Activated CD4-positive, alpha-beta T cell treated with anti-CD3 and anti-CD28 coated beads, Interleukin-2, amount 50 U/mL, for 24 hours (primary cell): ENCODE data around the gene BBS9.

Experiments
- DNase-seq, 2 donors: peaks; one replicate each; pipeline ENCODE4 v3.0.0-alpha.2; 2020; ENCODE audit warnings: low read depth in 1 of 2, low spot score in 1 of 2

The BBS9 gene

DNA sequence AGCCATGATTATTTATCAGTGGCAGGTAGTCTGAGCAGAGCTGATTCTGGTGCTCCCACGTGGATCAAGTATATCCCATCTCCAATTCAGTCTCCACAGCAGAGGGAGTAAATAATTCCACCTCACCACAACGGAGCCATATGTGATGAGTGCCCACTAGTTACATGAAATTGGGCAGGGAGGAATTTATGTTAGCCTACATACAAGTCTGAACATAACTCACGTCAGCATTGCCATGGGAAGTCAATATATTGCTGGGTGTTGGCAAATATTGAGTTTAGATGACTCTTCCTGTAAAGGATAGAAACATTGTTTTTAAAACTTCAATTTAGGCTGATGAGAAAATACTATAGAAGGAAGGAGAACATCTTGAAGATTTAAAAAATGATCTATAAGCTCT is 507.0 kb downstream of the BBS9 start:
- DNase-seq, result no peak

DNA sequence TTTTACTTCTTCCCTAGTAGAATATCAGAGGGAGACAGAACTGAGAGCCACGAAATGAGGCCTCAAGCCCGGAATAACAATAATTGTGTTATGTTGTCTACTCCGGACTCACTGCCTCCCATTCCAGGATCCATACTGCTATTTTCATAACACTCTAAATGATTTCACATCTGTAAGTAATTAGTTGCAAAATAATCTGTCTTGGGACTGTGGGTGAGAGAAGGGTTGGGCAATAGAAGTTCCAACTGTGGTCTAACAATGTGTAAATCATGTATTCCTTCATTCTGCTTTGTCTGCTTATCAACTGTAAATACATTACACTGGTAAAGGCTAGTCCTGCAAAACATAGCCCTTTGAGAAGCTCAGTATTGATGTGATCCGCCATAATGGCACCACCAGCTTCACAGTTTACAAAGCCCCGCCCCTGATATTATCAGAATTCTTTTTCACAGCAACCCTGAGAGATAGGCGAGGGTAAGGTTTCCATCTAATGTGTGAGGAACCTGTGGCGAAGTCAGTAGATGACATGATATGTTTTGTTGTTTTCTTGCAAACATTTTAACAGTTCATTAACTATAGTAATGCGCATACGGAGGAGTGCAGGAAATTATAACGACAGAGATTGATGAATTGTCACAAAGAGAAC is 510.3 kb downstream of the BBS9 start:
- DNase-seq, result no peak

DNA sequence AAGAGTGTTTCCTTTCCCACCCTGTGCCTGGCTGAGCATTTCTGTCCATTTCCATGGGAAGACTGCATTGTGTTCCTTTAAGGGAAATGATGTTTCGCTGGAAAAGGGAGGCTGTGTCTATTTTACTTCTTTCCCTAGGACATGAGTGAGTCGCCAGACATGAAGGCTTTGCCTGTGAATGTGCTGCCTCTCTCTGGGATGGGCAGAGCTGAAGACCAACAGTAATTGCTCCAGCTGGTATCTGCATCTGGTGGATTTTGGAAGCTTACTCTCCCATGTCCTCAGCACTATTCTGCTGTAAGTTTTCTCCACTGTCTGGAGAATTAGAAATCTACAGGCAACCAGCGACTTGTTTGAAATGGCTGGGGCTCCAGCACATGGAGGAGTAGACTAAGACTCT is 511.4 kb downstream of the BBS9 start:
- DNase-seq, result no peak

DNA sequence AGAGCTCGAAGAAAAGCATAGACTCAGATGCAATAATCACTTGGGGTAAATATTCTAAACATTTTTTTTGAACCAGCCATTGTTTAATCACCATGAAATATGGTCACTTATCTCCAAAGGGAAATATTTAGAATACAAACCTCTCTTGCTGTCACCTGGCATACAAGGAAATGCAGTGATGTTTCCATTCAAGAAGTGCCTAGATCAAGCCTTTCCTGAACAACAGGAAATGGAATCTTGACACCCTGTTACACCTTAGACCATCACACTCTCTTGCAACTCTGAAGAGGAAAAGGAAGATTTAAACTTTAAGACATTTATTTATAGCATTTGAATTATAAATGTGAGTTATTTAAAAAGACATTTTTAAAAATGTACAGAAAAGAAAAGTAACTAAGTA is 512.9 kb downstream of the BBS9 start:
- no peak for DNase-seq

DNA sequence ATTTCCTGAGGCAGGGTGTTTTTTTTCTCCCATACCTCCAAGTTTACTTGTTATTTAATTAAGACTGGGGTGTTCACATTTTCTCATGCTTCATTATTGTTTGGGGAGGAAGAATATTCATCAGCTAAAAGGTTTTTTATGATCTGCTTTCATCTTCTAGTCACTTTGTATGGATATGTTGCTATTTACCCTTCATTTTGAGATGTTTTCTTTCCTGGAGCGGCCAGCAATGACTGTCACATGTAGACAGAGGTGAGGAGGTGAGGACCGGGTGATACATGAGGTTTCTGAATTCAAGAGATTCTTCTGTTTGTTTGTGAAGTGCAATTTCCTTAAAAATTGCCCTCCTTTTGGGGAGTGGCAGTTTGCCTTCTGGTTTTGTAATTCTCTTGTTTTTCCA is 514.2 kb downstream of the BBS9 start:
- DNase-seq, result no peak

DNA sequence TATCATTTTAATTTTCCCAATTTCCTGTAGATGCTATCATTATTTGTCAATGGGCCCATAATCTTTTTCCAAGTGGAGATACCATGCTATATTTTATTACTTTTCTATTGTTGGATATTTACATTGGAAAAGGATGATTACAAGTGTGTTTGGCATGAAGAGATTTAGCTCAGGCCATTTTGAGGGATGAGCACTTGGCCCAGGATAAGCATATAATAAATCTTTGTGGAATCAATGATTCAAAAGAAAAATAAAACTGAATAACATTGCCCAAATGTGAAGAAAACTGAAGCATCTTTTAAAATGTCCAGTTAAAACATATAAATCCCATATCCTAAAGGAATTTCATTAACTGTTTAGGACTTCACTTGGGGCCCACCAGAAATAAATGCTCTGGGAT is 515.1 kb downstream of the BBS9 start:
- DNase-seq, result no peak

DNA sequence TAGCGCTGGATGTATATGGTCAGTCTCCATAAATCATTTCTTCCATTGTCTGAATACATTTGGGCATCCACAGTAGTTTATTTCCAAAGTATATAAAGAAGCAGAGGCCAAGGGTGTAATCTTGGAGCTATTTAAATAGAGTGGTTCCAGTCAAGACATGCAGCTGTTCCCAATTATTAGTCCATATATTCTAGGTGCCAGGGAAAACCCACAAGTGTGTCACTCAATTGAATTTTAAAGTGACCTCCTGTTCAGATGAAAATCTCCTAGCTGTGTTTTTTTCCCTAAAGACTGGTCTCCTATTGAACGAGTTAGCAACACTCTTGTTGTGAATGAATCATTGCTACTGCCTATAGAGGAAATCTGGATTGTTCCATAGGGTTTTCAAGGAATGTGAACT is 515.7 kb downstream of the BBS9 start:
- no peak for DNase-seq

DNA sequence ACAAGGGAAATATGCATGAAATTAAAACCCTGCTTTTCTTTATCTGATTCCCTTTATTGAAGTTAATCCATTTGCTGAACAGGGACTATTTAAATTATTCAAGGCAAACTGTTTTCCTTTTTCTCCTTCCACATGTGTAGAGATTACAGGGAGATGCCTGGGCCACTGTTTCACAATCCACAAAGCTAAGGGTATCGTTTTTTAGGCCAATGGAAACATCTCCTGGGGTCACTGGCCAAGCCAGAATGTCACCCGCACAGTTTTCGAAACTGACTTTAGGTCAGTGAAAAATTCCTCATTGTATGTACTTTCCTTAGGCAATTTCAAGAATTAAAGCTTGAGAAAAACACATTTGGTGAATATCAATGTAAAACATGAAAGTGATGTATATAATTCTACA is 516.8 kb downstream of the BBS9 start:
- DNase-seq, result no peak

DNA sequence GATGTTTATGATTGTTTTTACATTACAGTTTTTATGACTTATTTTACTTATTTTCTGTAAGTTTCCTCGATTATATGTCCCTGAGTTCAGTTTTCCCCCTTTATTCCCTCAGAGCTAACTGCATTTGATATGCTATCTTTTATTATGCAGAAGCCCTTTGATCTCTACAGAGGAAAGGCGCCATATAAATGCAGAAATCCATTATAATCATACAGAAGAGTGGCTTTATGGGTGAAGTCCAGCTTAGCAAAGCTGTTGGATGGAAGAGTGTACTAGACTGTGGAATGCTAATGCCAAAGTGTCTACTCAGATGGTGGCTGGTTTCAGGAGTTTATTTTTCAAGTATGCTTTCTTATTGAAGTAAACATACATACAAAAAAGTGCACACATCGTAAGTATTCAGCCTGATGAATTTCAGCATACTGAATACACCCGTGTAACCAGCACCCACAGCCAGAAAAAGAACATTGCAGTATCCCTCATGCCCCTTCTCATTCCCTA is 517.6 kb downstream of the BBS9 start:
- DNase-seq, result no peak

DNA sequence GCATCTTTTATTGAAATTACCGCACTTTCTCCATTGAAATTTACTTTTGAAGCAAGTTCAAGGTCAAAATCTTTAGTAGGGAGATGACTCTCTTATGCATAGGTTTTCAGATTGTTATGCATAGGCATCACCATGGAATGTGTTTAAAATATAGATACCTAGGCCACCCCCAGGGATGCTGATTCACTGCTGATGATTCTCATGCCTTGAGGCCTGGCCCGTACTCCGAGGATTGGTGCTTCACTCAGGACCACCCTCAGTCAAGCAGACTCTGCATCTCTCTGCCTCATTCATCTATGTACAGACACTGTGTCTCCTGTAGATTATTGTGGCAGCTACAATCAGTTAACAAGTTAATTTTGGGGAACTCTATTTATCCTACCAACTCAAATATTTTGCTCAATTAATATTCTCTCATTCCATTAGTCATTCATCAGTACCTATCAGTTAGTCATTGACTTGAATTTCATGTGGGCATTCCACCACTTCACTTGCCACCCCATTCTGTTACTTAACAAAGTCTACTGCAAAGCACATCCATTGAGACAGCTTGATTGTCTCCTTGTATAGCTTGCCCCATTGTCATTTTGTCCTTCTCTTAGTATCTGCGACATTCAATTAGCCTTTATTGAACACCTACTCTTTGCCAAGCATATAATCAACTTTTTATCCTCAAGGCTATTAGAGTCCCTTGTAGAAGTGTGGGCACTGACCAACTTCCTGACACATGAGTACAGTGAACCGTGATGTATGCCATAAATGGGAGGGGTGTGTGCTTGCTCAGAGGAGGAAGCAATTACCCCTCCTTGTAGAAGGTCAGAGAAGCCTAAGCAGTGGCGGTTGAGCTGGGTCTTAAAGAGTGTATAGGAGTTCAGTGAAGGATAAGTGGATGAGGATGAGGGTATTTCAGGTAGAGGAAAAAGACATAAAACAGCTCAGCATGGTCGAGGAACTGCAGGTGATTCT is 520.4 kb downstream of the BBS9 start:
- no peak for DNase-seq

DNA sequence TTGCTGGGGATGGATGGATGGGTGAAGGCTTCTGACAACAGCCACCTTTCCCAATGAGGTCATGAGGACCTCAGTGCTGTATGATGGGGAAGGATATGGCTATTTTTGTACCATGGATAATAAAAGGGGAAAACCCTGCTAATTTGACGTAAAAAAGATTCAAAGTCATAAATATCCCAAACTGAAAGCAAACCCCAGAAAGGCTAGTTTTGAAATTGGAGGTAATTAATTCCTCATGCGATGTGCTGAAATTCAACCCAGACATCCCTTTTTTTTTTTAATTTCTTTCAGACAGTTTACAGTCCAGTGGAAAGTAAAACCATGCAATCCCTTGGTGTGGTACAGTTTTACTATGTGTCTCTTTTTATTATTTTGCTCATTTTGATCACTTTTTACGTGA is 521.5 kb downstream of the BBS9 start:
- no peak for DNase-seq

DNA sequence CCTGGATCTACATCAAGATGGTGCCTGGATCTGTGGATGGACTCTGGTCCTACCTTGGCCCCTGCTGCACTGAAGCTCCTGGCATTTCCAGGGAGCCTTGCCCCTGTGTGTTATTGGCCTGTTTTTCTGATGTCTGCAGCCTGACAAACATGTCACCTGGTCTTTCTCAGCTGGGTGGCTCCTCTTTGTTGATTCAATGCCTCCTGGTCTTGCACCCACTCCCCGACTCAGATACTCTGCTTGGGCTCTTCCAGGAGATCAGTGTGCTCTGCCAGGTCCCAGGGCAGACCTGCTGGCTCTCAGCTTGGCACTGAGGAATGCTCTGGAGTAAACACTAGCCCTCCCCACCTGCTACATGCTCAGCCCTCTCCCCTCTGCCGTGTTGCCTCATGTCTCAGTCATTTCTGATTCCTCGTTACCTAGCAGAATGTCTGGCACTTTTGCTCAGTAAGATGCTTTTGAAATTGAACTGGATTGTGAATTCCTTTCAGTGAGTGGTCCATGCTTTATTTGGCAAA is 522.7 kb downstream of the BBS9 start:
- no peak for DNase-seq

DNA sequence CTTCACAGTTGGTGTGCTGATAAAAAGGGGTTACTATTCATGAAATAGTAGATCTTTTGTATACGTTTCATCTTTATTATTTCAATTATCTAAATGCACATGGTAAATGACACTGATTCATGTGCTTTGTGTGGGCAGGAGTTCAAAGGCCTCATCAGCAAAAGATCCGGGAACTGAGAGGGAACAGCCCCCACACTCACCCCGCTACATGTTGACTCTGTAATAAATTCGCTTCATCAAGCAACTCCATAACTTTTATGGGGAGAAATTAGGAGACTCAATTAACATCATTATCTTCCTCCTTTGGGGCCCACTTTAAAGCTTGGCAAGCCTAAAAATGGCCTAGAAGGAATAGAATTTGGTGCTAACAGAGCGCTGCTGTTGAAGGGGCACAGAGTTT is 525.3 kb downstream of the BBS9 start:
- DNase-seq, result no peak
